ENCODE results near the gene ARHGAP26.

The ARHGAP26 gene

DNA sequence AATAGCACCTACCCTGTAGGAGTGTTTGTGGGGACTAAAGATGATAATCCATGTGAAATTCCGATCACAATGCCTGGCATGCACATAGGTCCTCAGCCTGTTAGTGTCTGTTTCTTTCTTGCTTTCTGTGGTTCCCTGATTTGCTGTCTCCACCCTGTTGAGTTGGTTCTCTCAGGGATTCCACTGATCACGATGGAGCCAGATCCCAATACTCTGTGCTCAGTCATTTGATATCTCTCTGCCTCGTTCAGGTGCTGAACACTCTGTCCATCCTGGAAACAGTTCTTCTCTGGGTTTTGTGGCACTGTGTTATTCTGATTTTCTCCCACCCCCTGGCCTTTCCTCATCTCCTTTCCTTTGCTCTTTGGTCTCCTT, 60.8 kb downstream of the ARHGAP26 start:
- no peak for DNase-seq (ENCODE audit: low read depth)

GRCh38 chr5:142832263-142832662, 62.1 kb downstream of the ARHGAP26 start:
- DNase-seq (ENCODE audit: low read depth), result no peak

DNA sequence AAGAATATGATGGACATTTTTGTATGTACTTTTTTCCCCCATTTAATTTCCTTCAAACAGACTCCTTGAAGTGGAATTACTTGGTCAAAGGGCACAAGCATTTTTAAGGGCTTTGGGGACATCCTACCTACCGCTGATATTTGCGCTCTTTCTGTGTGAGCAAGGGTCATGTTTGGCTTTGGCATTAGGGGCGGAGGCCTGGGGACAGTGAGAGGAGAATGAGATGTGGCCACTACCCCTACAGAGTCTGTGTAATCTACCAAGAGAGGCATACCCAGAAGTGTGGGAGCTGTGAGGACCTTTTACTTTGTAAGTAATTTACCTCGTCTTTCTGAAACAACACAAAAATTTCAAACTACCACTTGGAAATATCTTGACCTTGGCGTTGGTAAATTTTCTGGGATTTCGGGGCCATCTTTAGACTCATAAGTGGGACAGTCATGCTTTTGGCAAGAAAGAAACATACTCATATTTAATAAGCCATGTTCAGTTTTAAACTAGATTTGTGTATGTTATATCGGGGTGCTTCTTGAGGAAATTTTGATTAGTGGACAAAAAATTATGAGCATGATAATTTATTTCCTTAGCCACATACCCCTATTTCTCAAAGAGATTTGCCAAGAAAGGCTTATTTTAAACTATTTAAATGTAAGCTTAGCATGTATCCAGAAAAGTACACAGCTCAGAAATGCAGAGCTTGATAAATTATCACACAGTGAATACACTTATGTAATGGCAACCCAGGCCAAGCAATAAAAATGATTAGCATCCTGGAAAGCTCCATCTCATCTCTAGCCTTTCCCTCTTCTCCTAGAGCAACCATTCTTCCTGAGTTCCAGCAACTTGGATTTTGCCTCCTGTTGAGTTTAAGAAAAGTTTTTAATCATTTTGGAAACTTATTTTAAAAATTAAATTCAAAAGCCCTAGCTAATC, 63.6 kb downstream of the ARHGAP26 start:
- DNase-seq (ENCODE audit: low read depth), result no peak

GRCh38 chr5:142834504-142834903, 64.3 kb downstream of the ARHGAP26 start:
- DNase-seq (ENCODE audit: low read depth), result no peak

- DNase-seq (ENCODE audit: low read depth), result no peak
Measured at GRCh38 chr5:142835540-142835939, 65.4 kb downstream of the ARHGAP26 start.

DNA sequence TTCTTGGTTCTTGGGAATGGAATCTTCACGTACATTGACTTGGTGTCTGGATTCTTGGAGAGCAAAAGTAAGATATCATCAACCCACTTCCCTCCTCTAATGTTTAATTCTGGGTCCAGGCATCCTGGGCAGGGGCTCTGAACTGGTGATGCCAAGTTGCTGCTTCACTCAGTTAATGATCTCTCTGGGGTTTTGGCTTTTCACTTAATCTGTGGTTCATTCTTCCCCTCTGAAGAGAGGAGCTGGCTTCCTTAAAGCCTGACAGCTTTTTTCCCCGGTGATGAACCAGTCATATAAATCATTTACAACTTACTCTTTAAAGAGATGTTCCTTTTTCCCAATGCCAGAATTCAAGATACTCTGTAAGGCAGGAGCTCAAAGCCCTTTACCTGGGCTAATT, 65.9 kb downstream of the ARHGAP26 start:
- no peak for DNase-seq (ENCODE audit: low read depth)

- no peak for DNase-seq (ENCODE audit: low read depth)
Measured at GRCh38 chr5:142837081-142837725, 67.0 kb downstream of the ARHGAP26 start.

GRCh38 chr5:142838845-142839244, 68.7 kb downstream of the ARHGAP26 start:
- no peak for DNase-seq (ENCODE audit: low read depth)

DNA sequence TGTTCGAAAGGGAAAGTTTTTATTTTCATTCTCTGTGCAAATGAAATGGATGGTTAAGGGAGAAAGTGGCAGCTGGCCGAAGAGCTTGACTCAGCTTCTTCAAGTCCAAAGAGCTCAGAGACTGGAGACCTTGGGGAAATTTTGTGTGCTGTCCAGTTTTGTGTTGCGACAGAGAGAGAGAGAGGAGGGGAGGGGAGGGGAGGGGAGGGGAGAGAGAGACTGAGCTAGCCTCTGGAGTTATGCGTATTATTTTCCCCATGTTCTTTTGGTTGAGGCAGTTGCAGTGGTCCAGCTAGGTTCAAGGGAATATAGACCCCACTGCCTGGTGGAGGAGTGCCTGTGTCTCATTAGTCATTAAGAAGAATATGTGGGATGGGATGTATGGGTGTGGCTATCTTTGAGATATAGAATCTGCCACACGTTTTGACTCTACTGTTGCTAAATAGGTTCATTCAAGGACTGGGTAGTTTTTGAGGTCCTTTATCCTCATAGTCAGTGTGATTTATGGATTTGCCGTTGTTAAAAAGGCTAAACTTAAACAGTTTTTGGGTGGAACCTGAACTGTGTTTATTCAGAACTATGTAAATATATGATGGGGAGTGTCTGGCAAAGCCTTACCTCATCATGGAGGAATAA, 69.7 kb downstream of the ARHGAP26 start:
- peak; percentile 92 for DNase-seq (ENCODE audit: low read depth)

GRCh38 chr5:142840575-142840974, 70.4 kb downstream of the ARHGAP26 start:
- DNase-seq (ENCODE audit: low read depth), result no peak

- peak; percentile 79 for DNase-seq (ENCODE audit: low read depth)
Measured at GRCh38 chr5:142841511-142842265, 71.5 kb downstream of the ARHGAP26 start.

- no peak for DNase-seq (ENCODE audit: low read depth)
Measured at GRCh38 chr5:142842994-142843905, 73.1 kb downstream of the ARHGAP26 start.

DNA sequence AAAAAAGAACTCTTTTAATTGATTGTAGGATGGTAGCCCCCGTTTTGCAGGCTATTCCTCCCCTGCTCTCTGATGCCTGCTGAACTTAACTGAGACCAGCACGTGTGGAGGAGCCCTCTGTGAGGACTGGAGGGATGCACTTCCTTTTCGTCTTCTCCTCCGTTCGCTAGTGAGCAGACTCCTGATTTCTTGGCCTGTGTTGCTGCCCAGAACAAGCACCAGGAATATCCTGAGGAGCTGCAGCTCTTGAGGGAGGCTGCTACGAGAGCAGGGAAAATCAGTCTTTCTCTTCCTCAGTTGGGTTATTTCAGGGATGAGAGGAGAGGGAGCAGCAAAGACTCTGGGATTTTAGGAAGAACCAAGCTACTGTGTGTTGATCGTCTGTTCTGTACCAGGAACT, 74.7 kb downstream of the ARHGAP26 start:
- no peak for DNase-seq (ENCODE audit: low read depth)

DNA sequence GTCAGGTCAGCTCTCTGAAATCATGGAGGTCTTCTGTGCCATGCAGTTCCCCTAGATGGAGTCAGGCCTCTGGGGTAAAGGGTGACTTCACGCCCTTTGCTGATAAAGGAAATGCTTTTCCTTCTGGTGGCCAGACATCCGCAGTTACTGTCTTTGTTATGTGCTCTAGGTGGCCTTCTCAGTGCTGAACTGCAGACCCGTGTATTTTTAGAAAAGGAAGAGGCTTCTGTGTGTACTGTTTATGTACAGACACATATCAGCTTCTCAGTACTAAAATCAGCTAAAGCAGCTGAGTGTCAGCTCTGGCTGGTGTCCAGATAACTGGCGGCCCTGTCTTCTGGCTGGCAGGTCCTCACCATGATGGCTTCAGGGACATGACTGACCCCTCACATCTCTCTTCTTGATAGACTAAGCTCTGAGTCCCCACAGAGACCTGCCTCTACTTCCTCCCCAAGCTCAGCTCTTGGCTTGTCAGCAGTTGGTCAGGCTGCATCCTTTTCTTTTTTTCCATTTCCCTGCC, 75.3 kb downstream of the ARHGAP26 start:
- no peak for DNase-seq (ENCODE audit: low read depth)

GRCh38 chr5:142845954-142846398, 75.8 kb downstream of the ARHGAP26 start:
- no peak for DNase-seq (ENCODE audit: low read depth)

DNA sequence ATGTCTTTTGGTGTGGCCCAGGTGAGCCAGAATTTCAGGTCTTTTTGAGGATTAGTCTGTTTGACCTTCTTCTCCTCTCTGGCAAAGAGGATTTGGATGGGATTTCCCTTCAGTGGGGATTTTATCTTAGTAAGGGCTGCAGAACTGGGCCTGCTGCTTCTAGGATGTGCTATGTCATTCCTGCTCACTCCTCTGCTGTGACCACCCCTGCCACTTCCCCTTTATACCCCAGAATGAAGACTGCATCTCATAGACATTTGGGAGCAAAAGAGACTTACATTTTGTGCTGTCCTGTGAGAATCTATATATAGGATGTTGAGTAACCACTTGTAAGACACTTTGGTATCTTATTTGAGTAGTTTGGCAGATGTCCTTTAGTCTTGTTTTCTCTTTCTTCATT, 76.2 kb downstream of the ARHGAP26 start:
- DNase-seq (ENCODE audit: low read depth), result no peak

DNA sequence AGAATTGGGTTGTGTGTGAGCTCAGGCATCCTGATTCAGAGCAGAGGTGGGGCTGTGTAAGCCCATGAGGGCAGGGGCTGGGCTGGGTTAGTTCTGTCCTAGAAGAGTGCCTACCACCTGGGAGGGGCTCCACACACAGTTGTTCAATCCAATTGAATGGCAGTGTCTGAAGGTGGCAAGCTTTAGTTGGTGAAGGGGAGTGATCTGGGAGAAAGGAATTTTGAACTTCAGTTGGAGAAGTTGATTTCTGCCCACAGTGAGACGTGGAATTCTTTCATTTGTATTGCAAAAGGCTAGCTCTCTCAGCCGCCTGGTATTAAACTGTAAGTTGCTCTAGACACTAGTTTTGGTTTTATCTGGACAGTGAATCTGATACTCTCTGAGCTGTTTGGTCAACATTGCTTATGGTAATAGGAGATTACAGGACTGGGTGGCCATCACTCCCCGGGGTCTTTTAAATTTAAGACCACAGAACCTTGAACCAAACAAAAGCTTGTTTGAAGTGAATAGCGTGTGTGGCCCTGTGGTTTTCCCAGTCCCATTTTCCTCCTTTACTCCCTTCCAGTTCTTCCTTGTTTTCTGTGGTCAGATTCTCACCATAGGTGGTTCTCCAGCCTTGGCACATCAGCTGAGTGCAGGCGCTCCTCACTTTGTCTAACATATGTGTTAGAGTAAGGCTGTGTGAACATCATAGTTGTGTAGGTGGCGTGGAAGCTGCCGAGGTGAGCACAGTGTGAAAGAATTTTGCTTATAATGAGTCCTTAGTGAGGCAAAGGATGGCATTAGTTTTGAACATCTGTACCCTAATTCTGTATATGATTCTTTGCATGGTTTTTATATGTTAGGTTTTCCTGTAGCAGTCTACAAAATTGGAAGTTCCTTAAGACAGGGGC, 78.0 kb downstream of the ARHGAP26 start:
- DNase-seq (ENCODE audit: low read depth), result peak; percentile 52

GRCh38 chr5:142849466-142849865, 79.3 kb downstream of the ARHGAP26 start:
- DNase-seq (ENCODE audit: low read depth), result no peak

DNA sequence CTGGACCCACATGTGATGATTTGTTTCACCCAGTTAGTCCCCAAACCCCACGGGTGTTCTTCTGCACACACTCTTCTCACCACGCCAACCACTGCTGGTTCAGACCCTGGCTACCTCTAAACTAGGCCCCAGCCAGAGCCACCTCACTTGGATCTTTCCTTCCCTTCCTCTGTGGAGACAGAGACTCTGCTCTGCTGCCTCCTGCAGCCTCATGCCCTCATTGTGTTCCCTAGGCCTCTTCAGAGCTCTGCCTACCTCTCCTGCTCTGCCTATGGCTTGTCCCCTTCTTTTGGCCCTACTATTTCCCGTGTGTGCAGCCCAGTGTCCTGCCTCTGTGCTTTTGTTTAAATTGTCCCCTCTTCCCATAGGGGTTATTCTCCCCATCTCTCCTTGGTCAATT, 79.7 kb downstream of the ARHGAP26 start:
- DNase-seq (ENCODE audit: low read depth), result no peak

- DNase-seq (ENCODE audit: low read depth), result no peak
Measured at GRCh38 chr5:142851731-142852130, 81.6 kb downstream of the ARHGAP26 start.

Data from fibroblast of gingiva (primary cell).